Inferior parietal cortex (tissue), 1 donor: ENCODE results near the gene ANAPC7.
A peak's percentile ranks its signal among the peaks of the same experiment; 100 is the strongest.
"Not testable (repeated sequence)": the region's sequence is repeated elsewhere in the genome, so short reads cannot be mapped to it uniquely, and the experiment has no call there.

Source experiments
- DNase-seq: peaks from one replicate; pipeline ENCODE4 v3.0.0-alpha.2; 2016; ENCODE audit errors: extremely low spot score

Gene ANAPC7, protein sequence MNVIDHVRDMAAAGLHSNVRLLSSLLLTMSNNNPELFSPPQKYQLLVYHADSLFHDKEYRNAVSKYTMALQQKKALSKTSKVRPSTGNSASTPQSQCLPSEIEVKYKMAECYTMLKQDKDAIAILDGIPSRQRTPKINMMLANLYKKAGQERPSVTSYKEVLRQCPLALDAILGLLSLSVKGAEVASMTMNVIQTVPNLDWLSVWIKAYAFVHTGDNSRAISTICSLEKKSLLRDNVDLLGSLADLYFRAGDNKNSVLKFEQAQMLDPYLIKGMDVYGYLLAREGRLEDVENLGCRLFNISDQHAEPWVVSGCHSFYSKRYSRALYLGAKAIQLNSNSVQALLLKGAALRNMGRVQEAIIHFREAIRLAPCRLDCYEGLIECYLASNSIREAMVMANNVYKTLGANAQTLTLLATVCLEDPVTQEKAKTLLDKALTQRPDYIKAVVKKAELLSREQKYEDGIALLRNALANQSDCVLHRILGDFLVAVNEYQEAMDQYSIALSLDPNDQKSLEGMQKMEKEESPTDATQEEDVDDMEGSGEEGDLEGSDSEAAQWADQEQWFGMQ

GRCh38 chr12:110403146-110403975 is at the start of gene ANAPC7:
Gene ANAPC7 (minus strand): TSS chr12:110403708. CDS start chr12:110403627, 81 bp downstream.
- peak; percentile 94 for DNase-seq

DNA sequence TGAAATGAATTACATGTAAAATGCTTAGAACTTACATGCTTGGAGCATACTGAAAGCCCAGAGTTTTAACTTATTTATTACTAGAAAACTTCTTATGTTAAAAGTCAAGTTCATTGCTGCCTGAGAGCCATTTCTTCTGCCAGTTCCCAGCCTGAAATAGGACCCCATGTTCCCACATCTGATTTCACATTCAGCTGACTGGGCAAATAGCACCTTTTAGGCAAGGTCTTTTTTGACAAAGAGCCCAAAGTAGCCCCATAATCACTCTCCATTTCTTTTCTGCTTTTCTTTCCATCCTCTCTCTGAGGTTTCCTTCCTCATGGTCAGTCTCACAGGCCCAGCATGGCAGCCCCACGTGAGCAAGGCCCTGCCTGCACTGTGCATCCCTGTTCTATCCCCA is 47.8 kb upstream of the ANAPC7 start:
- DNase-seq: no peak

GRCh38 chr12:110449799-110450497 is 46.4 kb upstream of the ANAPC7 start, which contains the start of gene ARPC3:
Gene ARPC3 (minus strand): TSS chr12:110450337. CDS start chr12:110450260, 77 bp downstream.
- DNase-seq: peak; percentile 94

DNA sequence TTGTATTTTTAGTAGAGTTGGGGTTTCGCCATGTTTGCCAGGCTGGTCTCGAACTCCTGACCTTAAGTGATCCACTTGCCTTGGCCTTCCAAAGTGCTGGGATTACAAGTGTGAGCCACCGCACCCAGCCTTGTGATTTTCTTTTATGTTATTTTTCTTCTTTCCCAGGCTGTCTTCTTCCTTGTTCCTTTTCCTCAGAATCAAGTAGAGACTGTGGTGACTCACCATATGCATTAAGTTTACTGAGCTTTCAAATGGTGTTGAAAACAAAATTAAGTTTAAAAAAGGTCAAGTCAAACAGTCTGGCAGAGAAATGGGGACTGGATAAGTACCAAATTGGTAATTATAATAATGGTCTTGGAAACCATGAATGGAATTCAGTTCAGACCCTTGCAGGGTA is 40.9 kb upstream of the ANAPC7 start:
- no peak for DNase-seq

- no peak for DNase-seq
These were observed 32.7 kb upstream of the ANAPC7 start for GRCh38 chr12:110436231-110436630.

GRCh38 chr12:110431957-110432587 is 28.6 kb upstream of the ANAPC7 start:
- DNase-seq: no peak

DNA sequence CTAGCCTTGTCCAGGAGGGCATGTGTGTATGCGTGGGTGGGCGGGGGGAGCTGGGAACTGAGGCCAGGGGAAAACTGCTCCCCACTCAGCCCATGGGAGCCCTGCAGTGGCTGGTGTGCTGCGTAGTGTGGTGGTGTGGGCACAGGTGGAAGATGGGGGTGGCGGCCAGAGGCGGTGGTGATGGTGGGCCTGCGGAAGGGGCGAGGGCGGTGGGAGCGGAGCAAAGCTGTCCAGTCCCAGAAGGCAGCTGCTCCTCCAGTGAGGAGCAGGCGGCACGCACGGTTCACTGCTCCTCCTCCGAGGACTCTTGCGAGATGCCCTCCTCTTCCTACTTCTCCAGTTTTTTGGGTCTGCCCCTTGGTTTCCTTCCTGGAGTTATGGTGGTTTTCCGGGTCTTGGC is 26.2 kb upstream of the ANAPC7 start:
- not testable (repeated sequence) for DNase-seq

DNA sequence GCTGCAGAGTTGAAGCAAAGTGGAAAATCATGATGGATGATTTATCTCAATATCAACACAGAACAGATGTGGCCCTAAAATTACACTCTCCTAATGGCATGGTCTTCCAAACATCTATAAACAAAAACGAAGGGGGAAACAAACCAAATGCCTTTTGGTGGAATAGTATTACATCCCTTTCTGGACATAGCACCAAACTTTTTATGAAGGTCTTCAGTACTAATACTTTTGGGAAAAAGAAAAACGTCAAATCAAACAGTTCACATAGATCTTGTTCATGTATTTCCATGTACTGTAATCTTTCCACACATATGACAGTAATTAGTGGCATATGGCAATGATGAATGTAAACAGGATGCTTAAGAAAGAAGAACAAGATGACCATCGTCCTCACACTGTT is 22.9 kb upstream of the ANAPC7 start:
- no peak for DNase-seq

DNA sequence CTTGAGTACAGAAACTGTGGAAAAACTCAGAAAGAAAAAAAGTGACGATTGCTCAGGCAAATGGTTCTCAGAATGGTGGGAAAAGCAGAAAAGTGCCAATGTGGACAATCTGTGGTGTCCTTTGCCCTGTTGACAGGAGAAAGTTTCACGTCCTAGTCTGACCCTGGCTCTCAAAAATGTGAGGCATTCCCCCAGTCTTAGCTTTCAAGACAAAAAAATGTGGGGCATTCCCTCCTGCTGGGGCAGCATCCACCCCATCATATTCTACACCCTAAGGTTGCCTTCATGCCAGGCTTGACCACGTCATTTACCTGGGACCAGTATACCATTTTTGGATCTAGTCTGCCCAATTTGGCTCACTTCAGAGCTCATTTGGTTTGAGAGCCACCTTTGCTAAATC is 20.7 kb upstream of the ANAPC7 start:
- DNase-seq: no peak

DNA sequence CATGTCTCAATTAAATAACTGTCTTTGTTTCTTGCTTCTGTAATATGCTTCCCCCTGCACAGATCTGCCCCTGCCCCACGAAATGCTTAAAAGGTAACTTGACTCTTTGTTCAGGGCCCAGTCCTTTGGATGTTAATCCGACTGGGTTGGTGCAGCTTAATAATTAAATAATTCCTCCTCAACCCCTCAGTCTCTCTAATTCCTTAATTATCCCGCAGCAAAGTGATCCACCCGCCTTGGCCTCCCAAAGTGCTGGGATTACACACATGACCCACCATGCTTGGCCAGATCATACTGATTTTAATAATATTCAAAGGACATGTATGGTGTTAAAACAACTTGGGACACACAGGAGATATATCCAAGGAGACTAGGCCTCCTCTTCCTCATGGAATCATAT is 18.2 kb upstream of the ANAPC7 start:
- no peak for DNase-seq

GRCh38 chr12:110421159-110421661 is 17.7 kb upstream of the ANAPC7 start:
- DNase-seq: no peak

DNA sequence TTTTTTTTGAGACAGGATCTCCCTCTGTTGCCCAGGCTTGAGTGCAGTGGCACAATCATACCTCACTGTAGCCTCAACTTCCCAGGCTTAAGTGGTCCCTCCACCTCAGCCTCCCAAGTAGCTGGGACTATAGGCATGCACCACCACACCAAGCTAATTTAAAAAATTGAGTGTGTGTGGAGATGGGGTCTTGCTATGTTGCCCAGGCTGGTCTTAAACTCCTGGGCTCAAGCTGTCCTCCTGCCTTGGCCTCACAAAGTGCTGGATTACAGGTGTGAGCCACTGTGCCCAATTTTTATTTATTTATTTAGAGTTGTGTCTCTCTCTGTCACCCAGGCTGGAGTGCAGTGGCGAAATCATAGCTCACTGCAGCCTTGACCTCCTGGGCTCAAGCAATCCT is 17.1 kb upstream of the ANAPC7 start:
- not testable (repeated sequence) for DNase-seq

- DNase-seq: not testable (repeated sequence)
These were observed 13.6 kb upstream of the ANAPC7 start for GRCh38 chr12:110417113-110417512.

DNA sequence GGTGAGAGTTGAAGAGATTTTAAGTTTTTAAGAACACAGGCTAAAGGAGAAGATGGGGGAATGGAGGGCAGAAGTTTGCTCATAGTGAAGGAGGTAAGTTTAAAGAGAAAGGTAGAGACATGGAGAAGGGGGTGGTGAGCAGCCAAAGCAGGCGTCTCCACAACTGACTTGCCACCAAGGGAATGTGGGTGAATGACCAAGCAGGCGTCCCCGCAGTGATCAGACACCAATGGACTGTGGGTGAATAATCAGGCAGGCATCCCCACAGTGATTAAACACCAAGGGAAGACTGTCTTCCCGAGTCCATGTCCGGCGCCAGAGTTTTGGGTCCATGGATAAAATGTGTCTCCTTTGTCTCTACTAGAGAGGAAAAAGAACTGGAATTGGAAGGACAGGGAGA is 6.6 kb upstream of the ANAPC7 start:
- not testable (repeated sequence) for DNase-seq

- DNase-seq: not testable (repeated sequence)
These were observed 1.7 kb upstream of the ANAPC7 start for GRCh38 chr12:110405126-110405662.

DNA sequence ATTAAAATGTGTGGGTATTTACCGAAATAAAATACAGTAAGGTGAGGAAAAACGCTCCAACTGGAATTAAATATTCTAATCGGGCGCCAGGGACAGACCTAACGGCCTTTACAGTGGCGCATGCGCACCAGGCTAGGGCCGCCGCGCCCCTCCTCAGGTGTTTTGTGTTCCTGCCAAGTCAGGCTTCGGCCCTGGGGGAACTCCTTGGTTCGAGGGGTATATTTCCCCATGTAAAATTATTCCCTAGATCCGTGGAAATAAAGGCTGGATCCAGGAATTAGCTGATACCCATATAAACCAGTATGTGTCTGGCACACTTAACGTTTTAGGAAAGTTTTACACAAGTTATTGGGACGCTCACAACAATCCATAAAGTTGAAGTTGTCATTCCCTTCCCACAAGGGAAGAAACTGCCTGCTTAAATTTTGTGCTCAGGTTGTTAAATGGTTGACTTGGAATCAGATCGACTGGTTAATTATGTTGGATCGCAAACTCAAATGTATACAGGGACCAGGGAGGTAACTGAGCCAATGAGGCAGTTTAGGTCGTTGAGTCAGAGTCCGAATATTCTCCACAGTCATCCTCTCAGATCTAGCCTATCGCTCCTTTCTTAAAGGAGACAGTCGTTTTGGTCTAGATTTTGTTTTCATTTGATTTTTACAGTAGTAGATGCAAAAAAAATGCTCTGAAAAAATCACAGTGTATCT is 621 bp upstream of the ANAPC7 start:
- DNase-seq: peak; percentile 87

DNA sequence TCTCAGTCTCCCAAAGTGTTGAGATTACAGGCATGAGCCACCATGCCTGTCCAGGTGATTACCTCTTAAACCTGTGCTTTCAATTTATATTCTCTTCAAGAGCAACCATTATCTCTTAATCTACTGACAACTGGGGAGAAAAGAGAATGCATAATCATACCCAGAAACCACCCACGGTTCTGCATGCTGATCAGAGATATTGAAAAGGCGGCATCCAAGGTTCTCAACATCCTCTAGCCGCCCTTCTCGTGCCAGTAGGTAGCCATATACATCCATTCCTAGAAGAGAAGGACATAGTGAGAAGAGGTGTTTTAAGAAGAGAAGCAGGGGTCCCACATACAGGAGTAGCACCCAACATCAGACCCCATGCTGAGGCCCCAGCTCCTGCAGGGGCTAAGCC is 20.8 kb downstream of the ANAPC7 start:
- DNase-seq: no peak

DNA sequence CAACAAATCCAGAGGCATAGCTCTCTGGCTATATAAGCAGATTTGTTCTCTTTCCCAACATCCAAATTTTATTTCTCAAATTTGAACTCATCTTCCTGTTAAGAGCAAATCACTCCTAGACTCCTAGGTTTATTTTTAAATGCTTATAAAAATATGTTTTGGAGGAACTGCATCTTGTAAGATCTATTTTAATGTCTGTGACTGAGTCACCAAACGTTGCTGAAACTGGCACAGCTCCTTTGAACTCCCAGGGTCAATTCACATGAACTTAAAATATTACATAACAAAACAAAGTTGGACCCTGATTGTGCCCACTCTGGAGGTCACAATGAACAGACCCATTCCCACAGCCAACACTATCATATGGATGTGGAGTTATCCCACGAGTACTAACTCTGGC is 23.9 kb downstream of the ANAPC7 start:
- peak; percentile 28 for DNase-seq

- no peak for DNase-seq
These were observed 24.3 kb downstream of the ANAPC7 start for GRCh38 chr12:110379197-110379596.

GRCh38 chr12:110378131-110378790 is 25.2 kb downstream of the ANAPC7 start:
- not testable (repeated sequence) for DNase-seq
